AG04450 (cell line): ENCODE measurements around the gene RPS17. TPM values are rescaled to one million over a fixed set of nuclear protein-coding genes. Genes with fewer than 3 reads are reported as not detected.

Experiments
- CTCF ChIA-PET: fragments of 300-600, 350-600 bp; formaldehyde crosslinking; extraction: SDS; loops from one replicate; lab custom pipeline; 2022; ENCODE audit warnings: antibody characterized with exemption, inconsistent platforms; lab: Charles Lee
- POLR2A ChIA-PET: fragments of 350-600 bp; formaldehyde crosslinking; extraction: SDS; loops from one replicate; lab custom pipeline; 2021; ENCODE audit warnings: antibody characterized with exemption, inconsistent platforms; lab: Yijun Ruan, JAX
- DNase-seq: peaks from one replicate; pipeline ENCODE4 v3.0.0-alpha.2; 2011; ENCODE audit warnings: low read depth, low spot score
- H3K27ac ChIP-seq: one replicate; pipeline ENCODE4 v1.5.1; 2012; ENCODE audit warnings: low read depth, low read length, control low read depth
- H3K27me3 ChIP-seq: one replicate; pipeline ENCODE4 v1.6.0; 2012; ENCODE audit warnings: low read length; ENCODE audit not compliant: control insufficient read depth, insufficient read depth
- H3K4me3 ChIP-seq: 2 replicates; pipeline ENCODE4 v1.5.1; 2011; ENCODE audit warnings: mild to moderate bottlenecking, low read depth, low read length, control low read depth
- H3K9me3 ChIP-seq: 2 replicates; pipeline ENCODE4 v1.5.1; 2012; ENCODE audit warnings: low read length; ENCODE audit not compliant: control insufficient read depth, insufficient read depth
- CTCF ChIP-seq: IDR thresholded peaks from 2 replicates; pipeline ENCODE4 v1.5.1; 2011; ENCODE audit warnings: low read depth, low read length, control low read depth, inconsistent platforms
- polyA plus RNA-seq: library from polyadenylated mRNA; depleted of rRNA; stranded (reverse); fragments of >200 nt; gene quantifications from 2 replicates; pipeline ENCODE4 v1.2.3, GENCODE V29; 2011

The RPS17 gene
- polyA plus RNA-seq, 1 experiment = 4,363 TPM

- no peak for TF ChIP-seq CTCF
- Histone ChIP-seq H3K27me3 (peaks cover 2% of the 10 kb centered on the region), H3K4me3 (no peak overlapping the region), H3K9me3 (no peaks in the 10 kb centered on the region), H3K27ac (no peak overlapping the region)
- CTCF ChIA-PET = interaction anchor here (0.5 to 1.1 kb wide), 3 partner anchors 34 to 222 kb away, joined by 3 read pairs; partner anchors contain the start of gene RPS17
- no peak for DNase-seq
- POLR2A ChIA-PET = interaction anchor here (0.8 kb wide), 1 partner anchor 390 kb away, joined by 3 read pairs; no protein-coding TSS in a partner anchor
These were observed 35.1 kb upstream of the RPS17 start for GRCh38 chr15:82575335-82575734.

GRCh38 chr15:82572986-82573385, 32.7 kb upstream of the RPS17 start:
- peaks cover 2% of the 10 kb centered on the region for H3K27me3 ChIP-seq
- ChIA-PET POLR2A (interaction anchor here (3.3 kb wide), 1 partner anchor 33 kb away, joined by 18 read pairs; the partner anchor contains the start of gene RPS17), CTCF (interaction anchor here (0.6 to 1.5 kb wide), 4 partner anchors 32 to 931 kb away, joined by 3 to 5 read pairs (median 4); partner anchors contain the start of gene RPS17)
- no peaks in the 10 kb centered on the region for H3K9me3 ChIP-seq
- no peak overlapping the region for H3K4me3 ChIP-seq
- TF ChIP-seq CTCF = no peak
- H3K27ac ChIP-seq = no peak overlapping the region
- DNase-seq = no peak

GRCh38 chr15:82572311-82572710, 32.1 kb upstream of the RPS17 start:
- CTCF ChIA-PET = interaction anchor here (1.4 kb wide), 2 partner anchors 31 to 32 kb away, joined by 3 to 5 read pairs; partner anchors contain the start of gene RPS17
- no peak overlapping the region for H3K27ac ChIP-seq

GRCh38 chr15:82571722-82572222, 31.5 kb upstream of the RPS17 start:
- TF ChIP-seq CTCF = no peak
- Histone ChIP-seq H3K4me3 (peak overlapping the region; percentile 62), H3K9me3 (no peaks in the 10 kb centered on the region), H3K27ac (peak overlapping the region; percentile 69), H3K27me3 (peaks cover 2% of the 10 kb centered on the region)
- ChIA-PET CTCF (interaction anchor here (1.4 kb wide), 2 partner anchors 30 to 32 kb away, joined by 3 to 5 read pairs; partner anchors contain the start of gene RPS17), POLR2A (interaction anchor here (0.9 to 3.3 kb wide), 2 partner anchors 32 to 36 kb away, joined by 6 to 18 read pairs; partner anchors contain the start of gene RPS17)
- peak; percentile 39 for DNase-seq

More at GRCh38 chr15:82572311-82572710, 32.1 kb upstream of the RPS17 start:
- Histone ChIP-seq H3K27me3 (peaks cover 2% of the 10 kb centered on the region), H3K4me3 (peak overlapping the region; percentile 62), H3K9me3 (no peaks in the 10 kb centered on the region)
- no peak for TF ChIP-seq CTCF
- DNase-seq = no peak
- POLR2A ChIA-PET = interaction anchor here (0.9 to 3.3 kb wide), 2 partner anchors 32 to 37 kb away, joined by 6 to 18 read pairs; partner anchors contain the start of gene RPS17
